ENCODE data around the gene MYG1.
"Not testable (repeated sequence)": the region's sequence is repeated elsewhere in the genome, so short reads cannot be mapped to it uniquely, and the experiment has no call there.

MYG1 gene

DNA sequence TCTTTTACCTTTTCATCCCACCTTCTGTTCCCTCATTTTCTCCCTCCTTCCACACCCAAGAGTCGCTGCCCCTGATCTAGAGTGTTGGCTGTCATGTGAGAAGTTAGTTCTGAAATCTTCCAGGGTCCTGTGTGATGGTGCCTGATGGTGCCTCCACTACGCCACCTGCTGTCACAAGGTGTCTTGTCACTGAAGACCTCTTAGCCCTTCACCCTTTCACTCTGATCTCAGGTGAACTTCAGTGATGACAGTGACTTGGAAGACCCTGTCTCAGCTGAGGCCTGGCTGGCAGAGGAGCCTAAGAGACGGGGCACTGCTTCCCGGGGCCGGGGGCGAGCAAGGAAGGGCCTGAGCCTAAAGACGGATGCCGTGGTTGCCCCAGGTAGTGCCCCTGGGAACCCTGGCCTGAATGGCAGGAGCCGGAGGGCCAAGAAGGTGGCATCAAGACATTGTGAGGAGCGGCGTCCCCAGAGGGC lies 11.7 kb upstream of the MYG1 start:
- H3K36me3 ChIP-seq (ENCODE audit: insufficient read depth, low read length): peaks cover 4% of the 10 kb centered on the region
- H2AFZ ChIP-seq (ENCODE audit: low read length, unreplicated experiment): no peak overlapping the region
- no peaks in the 10 kb centered on the region for H3K79me2 ChIP-seq (ENCODE audit: control insufficient read depth, insufficient read depth, low read length, unreplicated experiment)
- H3K4me3 ChIP-seq (ENCODE audit: low read depth, low read length): no peak overlapping the region
- no peaks in the 10 kb centered on the region for H3K27me3 ChIP-seq (ENCODE audit: insufficient read depth, low read length)
- peaks cover 31% of the 10 kb centered on the region for H3K4me1 ChIP-seq (ENCODE audit: control insufficient read depth, insufficient read depth, low read length, unreplicated experiment)
- H3K27ac ChIP-seq (ENCODE audit: low read depth, low read length): no peak overlapping the region

- Histone ChIP-seq H3K4me1 (ENCODE audit: control insufficient read depth, insufficient read depth, low read length, unreplicated experiment) (peaks cover 31% of the 10 kb centered on the region), H3K79me2 (ENCODE audit: control insufficient read depth, insufficient read depth, low read length, unreplicated experiment) (no peaks in the 10 kb centered on the region), H3K4me3 (ENCODE audit: low read depth, low read length) (no peak overlapping the region), H2AFZ (ENCODE audit: low read length, unreplicated experiment) (no peak overlapping the region), H3K27ac (ENCODE audit: low read depth, low read length) (no peak overlapping the region), H3K36me3 (ENCODE audit: insufficient read depth, low read length) (peaks cover 4% of the 10 kb centered on the region), H3K27me3 (ENCODE audit: insufficient read depth, low read length) (no peaks in the 10 kb centered on the region)
These were observed 11.2 kb upstream of the MYG1 start for GRCh38 chr12:53288322-53288721.

GRCh38 chr12:53289891-53290290 lies 9.6 kb upstream of the MYG1 start:
- H3K27ac ChIP-seq (ENCODE audit: low read depth, low read length): peak overlapping the region; percentile 89
- no peak overlapping the region for H2AFZ ChIP-seq (ENCODE audit: low read length, unreplicated experiment)
- H3K27me3 ChIP-seq (ENCODE audit: insufficient read depth, low read length): no peaks in the 10 kb centered on the region
- H3K4me1 ChIP-seq (ENCODE audit: control insufficient read depth, insufficient read depth, low read length, unreplicated experiment): peaks cover 34% of the 10 kb centered on the region
- H3K79me2 ChIP-seq (ENCODE audit: control insufficient read depth, insufficient read depth, low read length, unreplicated experiment): no peaks in the 10 kb centered on the region
- H3K4me3 ChIP-seq (ENCODE audit: low read depth, low read length): peak overlapping the region; percentile 9; the same call in 1 of the 2 replicates
- H3K36me3 ChIP-seq (ENCODE audit: insufficient read depth, low read length): peaks cover 4% of the 10 kb centered on the region

- no peaks in the 10 kb centered on the region for H3K27me3 ChIP-seq (ENCODE audit: insufficient read depth, low read length)
- H2AFZ ChIP-seq (ENCODE audit: low read length, unreplicated experiment): no peak overlapping the region
- H3K79me2 ChIP-seq (ENCODE audit: control insufficient read depth, insufficient read depth, low read length, unreplicated experiment): peaks cover 3% of the 10 kb centered on the region
- H3K27ac ChIP-seq (ENCODE audit: low read depth, low read length): peak overlapping the region; percentile 89
- peaks cover 37% of the 10 kb centered on the region for H3K4me1 ChIP-seq (ENCODE audit: control insufficient read depth, insufficient read depth, low read length, unreplicated experiment)
- H3K36me3 ChIP-seq (ENCODE audit: insufficient read depth, low read length): no peaks in the 10 kb centered on the region; the same call in 1 of the 2 replicates
- H3K4me3 ChIP-seq (ENCODE audit: low read depth, low read length): no peak overlapping the region
These were observed 8.8 kb upstream of the MYG1 start for GRCh38 chr12:53290661-53291060.

- Histone ChIP-seq H3K4me1 (ENCODE audit: control insufficient read depth, insufficient read depth, low read length, unreplicated experiment) (peaks cover 50% of the 10 kb centered on the region), H2AFZ (ENCODE audit: low read length, unreplicated experiment) (no peak overlapping the region), H3K27ac (ENCODE audit: low read depth, low read length) (no peak overlapping the region), H3K79me2 (ENCODE audit: control insufficient read depth, insufficient read depth, low read length, unreplicated experiment) (peaks cover 20% of the 10 kb centered on the region), H3K27me3 (ENCODE audit: insufficient read depth, low read length) (no peaks in the 10 kb centered on the region), H3K36me3 (ENCODE audit: insufficient read depth, low read length) (no peaks in the 10 kb centered on the region; the same call in 1 of the 2 replicates), H3K4me3 (ENCODE audit: low read depth, low read length) (no peak overlapping the region)
These were observed 7.1 kb upstream of the MYG1 start for GRCh38 chr12:53292426-53292825.

DNA sequence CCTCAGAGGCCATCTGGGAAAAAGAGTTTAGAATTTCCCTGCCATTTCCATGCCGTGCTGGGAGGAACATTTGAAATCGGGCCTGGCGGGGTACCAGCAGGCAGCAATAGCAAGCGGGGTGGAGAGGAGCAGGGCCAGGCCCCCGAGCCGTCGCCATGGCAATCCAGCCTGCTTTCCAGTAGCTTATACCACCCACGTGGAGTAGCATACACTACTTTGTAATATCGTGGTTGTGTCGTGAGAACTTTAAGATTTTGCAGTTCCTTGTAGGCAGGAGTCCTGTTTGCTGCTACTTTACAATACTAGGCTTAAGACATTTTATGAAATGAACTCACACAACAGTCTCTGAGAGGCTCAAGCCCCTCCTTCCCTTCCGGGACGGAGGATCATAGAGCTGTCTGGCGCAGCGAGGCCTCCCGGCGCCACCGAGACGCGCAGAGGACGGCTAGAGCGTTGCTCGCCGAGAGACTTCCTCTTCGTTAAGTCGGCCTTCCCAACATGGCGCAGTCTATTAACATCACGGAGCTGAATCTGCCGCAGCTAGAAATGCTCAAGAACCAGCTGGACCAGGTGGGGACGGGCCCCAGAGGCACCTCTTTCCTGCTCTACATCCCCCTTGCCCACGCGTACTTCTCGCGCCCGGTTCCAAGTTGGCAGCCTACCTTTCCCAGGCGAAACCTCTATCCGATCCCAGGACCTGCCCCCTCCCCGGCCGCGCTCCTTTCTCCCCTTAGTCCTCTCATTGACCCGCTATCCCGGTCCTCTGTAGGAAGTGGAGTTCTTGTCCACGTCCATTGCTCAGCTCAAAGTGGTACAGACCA lies 4.2 kb upstream of the MYG1 start, which contains the start of gene PFDN5:
Gene PFDN5 (plus strand): TSS at position 473 of the 821 bp plus-strand sequence. CDS start 26 bp downstream, at position 499.
- Histone ChIP-seq H3K27ac (ENCODE audit: low read depth, low read length) (peak within 1 kb of the TSS; percentile 100), H3K36me3 (ENCODE audit: insufficient read depth, low read length) (no peaks in the 10 kb centered on the region; the same call in 1 of the 2 replicates), H2AFZ (ENCODE audit: low read length, unreplicated experiment) (peak within 1 kb of the TSS; percentile 97), H3K79me2 (ENCODE audit: control insufficient read depth, insufficient read depth, low read length, unreplicated experiment) (peaks cover 24% of the 10 kb centered on the region), H3K4me1 (ENCODE audit: control insufficient read depth, insufficient read depth, low read length, unreplicated experiment) (peaks cover 46% of the 10 kb centered on the region), H3K27me3 (ENCODE audit: insufficient read depth, low read length) (no peaks in the 10 kb centered on the region), H3K4me3 (ENCODE audit: low read depth, low read length) (peak within 1 kb of the TSS; percentile 95)

DNA sequence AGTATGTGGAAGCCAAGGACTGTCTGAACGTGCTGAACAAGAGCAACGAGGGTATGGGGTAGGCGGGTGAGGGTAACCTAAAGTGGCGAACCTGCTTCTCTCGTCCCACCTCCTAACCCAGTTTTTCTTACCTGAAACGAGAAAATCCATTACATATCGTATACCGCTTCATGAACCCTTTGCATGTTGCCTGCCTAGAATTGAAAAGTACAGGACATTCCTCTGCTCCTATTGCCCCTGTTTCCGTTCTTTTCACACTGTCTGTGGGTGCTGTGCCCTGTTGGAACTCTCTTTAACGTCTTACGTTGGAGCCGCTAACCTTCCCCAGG lies 3.6 kb upstream of the MYG1 start:
- Histone ChIP-seq H2AFZ (ENCODE audit: low read length, unreplicated experiment) (peak overlapping the region; percentile 2), H3K4me3 (ENCODE audit: low read depth, low read length) (peak overlapping the region; percentile 95), H3K27ac (ENCODE audit: low read depth, low read length) (peak overlapping the region; percentile 100), H3K36me3 (ENCODE audit: insufficient read depth, low read length) (no peaks in the 10 kb centered on the region; the same call in 1 of the 2 replicates), H3K79me2 (ENCODE audit: control insufficient read depth, insufficient read depth, low read length, unreplicated experiment) (peaks cover 29% of the 10 kb centered on the region), H3K27me3 (ENCODE audit: insufficient read depth, low read length) (no peaks in the 10 kb centered on the region), H3K4me1 (ENCODE audit: control insufficient read depth, insufficient read depth, low read length, unreplicated experiment) (peaks cover 46% of the 10 kb centered on the region)

DNA sequence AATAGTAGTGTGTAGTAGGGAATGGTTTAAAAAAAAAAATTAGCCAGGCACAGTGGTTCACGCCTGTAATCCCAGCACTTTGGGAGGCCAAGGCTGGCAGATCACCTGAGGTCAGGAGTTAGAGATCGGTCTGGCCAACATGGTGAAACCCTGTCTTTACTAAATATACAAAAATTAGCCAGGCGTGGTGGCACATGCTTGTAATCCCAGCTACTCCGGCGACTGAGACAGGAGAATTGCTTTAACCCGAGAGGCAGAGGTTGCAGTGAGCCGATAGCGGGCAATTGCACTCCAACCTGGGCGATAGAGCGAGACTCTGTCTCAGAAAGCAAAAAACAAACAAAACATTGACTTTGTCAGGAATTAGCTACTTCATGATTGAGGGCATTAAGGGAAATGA lies 2.4 kb upstream of the MYG1 start:
- Histone ChIP-seq H3K4me3 (ENCODE audit: low read depth, low read length) (peak overlapping the region; percentile 95), H3K79me2 (ENCODE audit: control insufficient read depth, insufficient read depth, low read length, unreplicated experiment) (peaks cover 42% of the 10 kb centered on the region), H3K4me1 (ENCODE audit: control insufficient read depth, insufficient read depth, low read length, unreplicated experiment) (peaks cover 50% of the 10 kb centered on the region), H3K27ac (ENCODE audit: low read depth, low read length) (peak overlapping the region; percentile 100)
- not testable (repeated sequence) for H3K27me3 ChIP-seq (ENCODE audit: insufficient read depth, low read length); H2AFZ ChIP-seq (ENCODE audit: low read length, unreplicated experiment); H3K36me3 ChIP-seq (ENCODE audit: insufficient read depth, low read length)

DNA sequence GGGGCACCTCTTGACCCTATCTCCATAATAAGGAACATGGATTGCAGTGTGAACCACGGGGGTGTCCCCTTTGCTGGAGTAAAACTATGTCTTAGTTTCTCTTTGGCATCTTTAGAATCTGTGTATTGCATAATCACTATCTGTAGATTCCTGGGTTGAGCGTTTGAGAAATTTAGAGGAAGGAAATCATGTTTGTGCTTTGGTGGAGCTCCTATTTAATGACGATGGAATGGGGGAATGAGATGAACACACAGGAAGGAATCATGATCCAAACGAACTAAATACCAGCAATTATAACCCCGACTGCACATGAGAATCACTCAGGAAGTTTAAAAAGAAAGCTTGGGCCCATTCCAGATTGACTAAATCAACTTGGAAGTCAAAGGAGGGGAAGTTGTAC lies 1.3 kb upstream of the MYG1 start:
- peaks cover 52% of the 10 kb centered on the region for H3K79me2 ChIP-seq (ENCODE audit: control insufficient read depth, insufficient read depth, low read length, unreplicated experiment)
- H3K27me3 ChIP-seq (ENCODE audit: insufficient read depth, low read length): no peaks in the 10 kb centered on the region
- peaks cover 6% of the 10 kb centered on the region for H3K36me3 ChIP-seq (ENCODE audit: insufficient read depth, low read length)
- peak overlapping the region; percentile 91 for H3K4me3 ChIP-seq (ENCODE audit: low read depth, low read length)
- no peak overlapping the region for H2AFZ ChIP-seq (ENCODE audit: low read length, unreplicated experiment)
- H3K27ac ChIP-seq (ENCODE audit: low read depth, low read length): peak overlapping the region; percentile 100
- H3K4me1 ChIP-seq (ENCODE audit: control insufficient read depth, insufficient read depth, low read length, unreplicated experiment): peaks cover 59% of the 10 kb centered on the region

GRCh38 chr12:53299101-53299453 lies 418 bp upstream of the MYG1 start:
- peak overlapping the region; percentile 91 for H3K4me3 ChIP-seq (ENCODE audit: low read depth, low read length)
- H3K27me3 ChIP-seq (ENCODE audit: insufficient read depth, low read length): no peaks in the 10 kb centered on the region
- peaks cover 59% of the 10 kb centered on the region for H3K4me1 ChIP-seq (ENCODE audit: control insufficient read depth, insufficient read depth, low read length, unreplicated experiment)
- peaks cover 58% of the 10 kb centered on the region for H3K79me2 ChIP-seq (ENCODE audit: control insufficient read depth, insufficient read depth, low read length, unreplicated experiment)
- no peak overlapping the region for H2AFZ ChIP-seq (ENCODE audit: low read length, unreplicated experiment)
- H3K36me3 ChIP-seq (ENCODE audit: insufficient read depth, low read length): peaks cover 6% of the 10 kb centered on the region
- H3K27ac ChIP-seq (ENCODE audit: low read depth, low read length): peak overlapping the region; percentile 100

DNA sequence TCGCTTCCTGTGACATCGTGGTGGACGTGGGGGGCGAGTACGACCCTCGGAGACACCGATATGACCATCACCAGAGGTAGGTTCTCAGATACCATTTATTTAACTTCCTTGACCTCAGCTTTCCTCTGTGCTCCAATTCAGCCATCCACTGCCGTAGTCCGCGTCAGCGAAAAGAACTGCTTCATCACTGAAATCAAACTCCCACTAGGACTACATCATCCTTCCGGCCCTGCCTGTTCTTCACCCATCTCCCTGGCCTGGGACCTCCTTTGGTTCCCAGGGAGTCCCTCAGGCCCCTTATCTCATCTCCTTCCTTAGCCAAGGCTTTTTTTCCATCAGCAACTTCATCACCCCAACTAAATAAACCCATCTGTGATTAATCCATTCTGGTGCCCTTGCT lies 692 bp downstream of the MYG1 start:
- Histone ChIP-seq H3K36me3 (ENCODE audit: insufficient read depth, low read length) (peaks cover 6% of the 10 kb centered on the region), H3K27ac (ENCODE audit: low read depth, low read length) (peak overlapping the region; percentile 100)

More for the DNA sequence above, 692 bp downstream of the MYG1 start:
- Histone ChIP-seq H3K27me3 (ENCODE audit: insufficient read depth, low read length) (no peaks in the 10 kb centered on the region), H3K79me2 (ENCODE audit: control insufficient read depth, insufficient read depth, low read length, unreplicated experiment) (peaks cover 59% of the 10 kb centered on the region), H3K4me3 (ENCODE audit: low read depth, low read length) (peak overlapping the region; percentile 91), H3K4me1 (ENCODE audit: control insufficient read depth, insufficient read depth, low read length, unreplicated experiment) (peaks cover 53% of the 10 kb centered on the region), H2AFZ (ENCODE audit: low read length, unreplicated experiment) (no peak overlapping the region)
